Mesenchymal stem cell (in vitro differentiated cells and primary cell): ENCODE data around the gene IGF2R.

Experiments
- DNase-seq: peaks from one replicate; pipeline ENCODE4 v3.0.0-alpha.2; 2013
- H2AFZ ChIP-seq: one replicate; pipeline ENCODE4 v1.6.1; 2013; ENCODE audit warnings: low read depth, mild to moderate bottlenecking, control low read depth, inconsistent platforms, low read length, moderate library complexity
- H2AK5ac ChIP-seq: 2 replicates; pipeline ENCODE4 v1.6.1; 2013; ENCODE audit warnings: low read length, moderate library complexity, mild to moderate bottlenecking, inconsistent platforms; ENCODE audit not compliant: severe bottlenecking
- H2BK120ac ChIP-seq: one replicate; pipeline ENCODE4 v1.6.1; 2013; ENCODE audit warnings: low read depth, mild to moderate bottlenecking, inconsistent platforms, low read length, moderate library complexity
- H2BK12ac ChIP-seq, 2 experiments: one replicate each; pipeline ENCODE4 v1.6.1; 2013; ENCODE audit warnings: inconsistent platforms in 2 of 2, low read length in 2 of 2, mild to moderate bottlenecking in 2 of 2, moderate library complexity in 2 of 2, control low read depth in 1 of 2
- H2BK15ac ChIP-seq: one replicate; pipeline ENCODE4 v1.6.1; 2013; ENCODE audit warnings: mild to moderate bottlenecking, low read depth, inconsistent platforms; ENCODE audit not compliant: poor library complexity, severe bottlenecking
- H2BK5ac ChIP-seq: 2 replicates; pipeline ENCODE4 v1.6.1; 2013; ENCODE audit warnings: low read depth, mild to moderate bottlenecking, low read length, control low read depth, inconsistent platforms; ENCODE audit not compliant: poor library complexity, severe bottlenecking
- H3K14ac ChIP-seq, 2 experiments: one replicate each; pipeline ENCODE4 v1.6.1; 2013; ENCODE audit warnings: inconsistent platforms in 2 of 2, low read length in 2 of 2, control low read depth in 1 of 2, mild to moderate bottlenecking in 1 of 2, moderate library complexity in 1 of 2
- H3K18ac ChIP-seq, 2 experiments: one replicate each; pipeline ENCODE4 v1.6.1; 2013; ENCODE audit warnings: inconsistent platforms in 2 of 2, low read length in 2 of 2, control low read depth in 1 of 2, low read depth in 1 of 2, mild to moderate bottlenecking in 1 of 2
- H3K23ac ChIP-seq, 2 experiments: one replicate each; pipeline ENCODE4 v1.6.1; 2013; ENCODE audit warnings: inconsistent platforms in 2 of 2, low read length in 2 of 2, mild to moderate bottlenecking in 2 of 2, moderate library complexity in 2 of 2, control low read depth in 1 of 2
- H3K27ac ChIP-seq: 2 replicates; pipeline ENCODE4 v1.5.1; 2013; ENCODE audit warnings: mild to moderate bottlenecking, moderate library complexity, low read length, control low read depth, inconsistent platforms; ENCODE audit not compliant: poor library complexity, severe bottlenecking
- H3K27me3 ChIP-seq, 2 experiments: 2 replicates each; pipeline versions ENCODE4 v1.6.1 to v1.7.0; 2013; ENCODE audit warnings: low read length in 2 of 2, mild to moderate bottlenecking in 2 of 2, moderate library complexity in 2 of 2, control low read depth in 1 of 2, inconsistent platforms in 1 of 2; ENCODE audit not compliant: control insufficient read depth in 1 of 2, insufficient read depth in 1 of 2
- H3K36me3 ChIP-seq, 2 experiments: 2 replicates each; pipeline versions ENCODE4 v1.6.1 to v1.7.0; 2013; ENCODE audit warnings: low read length in 2 of 2, control low read depth in 1 of 2, inconsistent platforms in 1 of 2, low read depth in 1 of 2, mild to moderate bottlenecking in 1 of 2; ENCODE audit not compliant: insufficient read depth in 2 of 2, control insufficient read depth in 1 of 2
- H3K4ac ChIP-seq, 2 experiments: one replicate each; pipeline ENCODE4 v1.6.1; 2013; ENCODE audit warnings: inconsistent platforms in 2 of 2, low read length in 2 of 2, mild to moderate bottlenecking in 2 of 2, moderate library complexity in 2 of 2, control low read depth in 1 of 2, low read depth in 1 of 2
- H3K4me1 ChIP-seq: 2 replicates; pipeline ENCODE4 v1.6.1; 2013; ENCODE audit warnings: low read depth, low read length, control low read depth; ENCODE audit not compliant: control insufficient read depth, insufficient read depth
- H3K4me2 ChIP-seq: 2 replicates; pipeline ENCODE4 v1.6.1; 2013; ENCODE audit warnings: low read length, mild to moderate bottlenecking, inconsistent platforms; ENCODE audit not compliant: poor library complexity, severe bottlenecking
- H3K4me3 ChIP-seq, 2 experiments: 2 replicates each; pipeline versions ENCODE4 v1.5.1 to v1.7.0; 2013; ENCODE audit warnings: low read length in 2 of 2, mild to moderate bottlenecking in 2 of 2, control low read depth in 1 of 2, low read depth in 1 of 2; ENCODE audit not compliant: insufficient read depth in 1 of 2
- H3K79me1 ChIP-seq: replicated peaks from 2 replicates; pipeline ENCODE4 v1.6.1; 2013; ENCODE audit warnings: mild to moderate bottlenecking, control low read depth, low read length, inconsistent platforms; ENCODE audit not compliant: poor library complexity, severe bottlenecking
- H3K9ac ChIP-seq: 2 replicates; pipeline ENCODE4 v1.7.0; 2013; ENCODE audit warnings: mild to moderate bottlenecking, low read length, moderate library complexity
- H3K9me3 ChIP-seq: 2 replicates; pipeline ENCODE4 v1.7.0; 2013; ENCODE audit warnings: mild to moderate bottlenecking, low read length; ENCODE audit not compliant: control insufficient read depth
- H4K8ac ChIP-seq: one replicate; pipeline ENCODE4 v1.6.1; 2013; ENCODE audit warnings: inconsistent platforms, mild to moderate bottlenecking, low read length, moderate library complexity
- H4K91ac ChIP-seq: one replicate; pipeline ENCODE4 v1.6.1; 2013; ENCODE audit warnings: mild to moderate bottlenecking, low read length, inconsistent platforms
- WGBS: methylation state at CpG from one replicate; pipeline ENCODE4 v1.1.7; 2013; ENCODE audit warnings: mixed read lengths; 5-methylcytosine and 5-hydroxymethylcytosine counted together

Gene IGF2R

DNA sequence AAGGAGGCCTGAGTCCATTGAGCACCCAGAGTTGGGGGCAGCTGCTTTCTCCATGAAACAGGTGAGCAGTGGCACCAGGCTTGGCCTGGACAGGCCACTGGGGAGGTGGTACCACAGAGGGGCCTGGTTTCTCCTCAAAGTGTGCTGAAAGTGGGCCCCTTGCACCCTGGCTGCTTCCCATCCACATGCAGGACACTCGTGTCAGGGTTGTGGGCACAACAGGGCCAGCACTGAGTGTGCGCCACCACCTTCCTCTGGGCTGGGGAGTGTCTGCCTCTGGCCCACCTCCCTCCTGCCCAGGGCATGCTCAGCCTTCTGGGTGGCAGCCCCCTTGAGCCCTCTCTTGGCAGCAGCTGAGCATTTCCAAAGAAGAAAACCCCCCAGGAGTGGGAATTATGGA, 147.5 kb downstream of the IGF2R start:
- H3K4ac ChIP-seq = no peak overlapping the region
- H4K8ac ChIP-seq = no peak overlapping the region
- no peaks in the 10 kb centered on the region for H3K27me3 ChIP-seq
- no peak overlapping the region for H2AFZ ChIP-seq
- WGBS = 98% methylated on average over 2 of the region's 2 CpGs
- peaks cover 1% of the 10 kb centered on the region for H3K79me1 ChIP-seq
- no peak overlapping the region for H3K27ac ChIP-seq
- no peak overlapping the region for H2AK5ac ChIP-seq
- no peak overlapping the region for H3K18ac ChIP-seq
- H3K14ac ChIP-seq = peak overlapping the region in 1 of 2 experiments; percentile 53
- no peak overlapping the region for H3K4me3 ChIP-seq
- peaks cover 17 to 44% of the 10 kb centered on the region in 2 experiments for H3K36me3 ChIP-seq
- DNase-seq = no peak
- no peak overlapping the region for H3K23ac ChIP-seq
- no peak overlapping the region for H3K4me2 ChIP-seq
- no peak overlapping the region for H2BK15ac ChIP-seq
- no peak overlapping the region for H4K91ac ChIP-seq
- peaks cover 2% of the 10 kb centered on the region for H3K4me1 ChIP-seq
- H2BK120ac ChIP-seq = no peak overlapping the region
- no peak overlapping the region for H2BK12ac ChIP-seq
- H2BK5ac ChIP-seq = no peak overlapping the region
- no peak overlapping the region for H3K9ac ChIP-seq
- H3K9me3 ChIP-seq = no peaks in the 10 kb centered on the region

DNA sequence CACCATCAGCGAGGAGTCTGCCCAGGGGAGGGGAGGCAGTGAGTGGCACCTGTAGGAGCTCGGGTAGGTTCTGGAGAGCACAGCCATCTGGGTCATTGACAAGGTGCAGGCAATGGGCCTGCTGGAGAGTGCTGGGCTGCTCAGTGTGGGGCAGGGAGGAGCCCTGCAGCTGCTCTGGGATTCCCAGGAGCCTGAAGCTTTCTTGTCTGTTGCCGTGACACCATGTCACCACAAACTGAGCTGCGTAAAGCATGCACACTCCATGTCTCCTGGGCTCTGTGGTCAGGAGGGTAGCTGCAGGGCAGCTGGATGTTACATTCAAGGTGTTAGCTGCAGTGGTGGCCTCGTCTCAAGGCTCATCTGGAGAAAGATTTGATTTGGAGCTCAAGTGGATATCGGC, 148.3 kb downstream of the IGF2R start:
- Histone ChIP-seq H3K14ac (no peak overlapping the region), H3K23ac (no peak overlapping the region), H4K8ac (no peak overlapping the region), H3K4me2 (no peak overlapping the region), H3K9me3 (no peaks in the 10 kb centered on the region), H3K4me3 (no peak overlapping the region), H4K91ac (no peak overlapping the region), H3K27ac (no peak overlapping the region), H3K18ac (no peak overlapping the region), H3K4ac (no peak overlapping the region), H2BK5ac (no peak overlapping the region), H2AFZ (no peak overlapping the region), H3K79me1 (peaks cover 1% of the 10 kb centered on the region), H3K27me3 (no peaks in the 10 kb centered on the region), H3K9ac (no peak overlapping the region), H3K36me3 (peaks cover 17 to 50% of the 10 kb centered on the region in 2 experiments), H3K4me1 (peaks cover 3% of the 10 kb centered on the region), H2AK5ac (no peak overlapping the region), H2BK120ac (no peak overlapping the region), H2BK12ac (no peak overlapping the region), H2BK15ac (no peak overlapping the region)
- WGBS = 96% methylated on average over 6 of the region's 6 CpGs
- DNase-seq = no peak

DNA sequence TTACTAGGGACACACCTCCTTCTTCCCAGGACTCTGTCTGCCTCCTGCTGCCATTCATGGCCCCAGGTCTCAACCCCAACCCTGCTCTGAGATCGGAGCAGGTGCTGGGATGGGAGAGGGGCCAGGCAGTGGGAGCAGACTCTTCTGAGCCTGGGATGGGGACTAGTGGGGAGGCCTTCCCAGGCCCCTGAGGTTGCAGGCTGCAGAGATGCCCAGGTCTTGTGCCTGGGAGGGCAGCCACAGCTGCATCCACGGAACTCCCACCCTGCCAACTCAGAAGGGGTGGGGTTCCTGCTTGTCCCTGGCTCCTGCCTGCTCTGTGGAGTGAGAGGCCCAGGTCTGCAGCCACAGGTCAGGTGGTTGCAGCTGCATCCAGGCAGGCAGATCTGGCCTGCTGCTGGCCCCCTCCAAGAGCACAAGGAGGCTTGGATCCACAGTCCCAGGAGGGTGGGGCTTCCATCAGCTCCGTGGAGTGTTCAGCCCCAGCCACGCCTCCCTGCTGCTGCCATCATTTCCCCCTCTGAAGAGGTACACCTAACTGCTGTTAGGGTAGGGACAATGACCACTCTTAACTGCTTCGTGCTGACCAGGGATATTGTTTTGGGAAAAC, 149.8 kb downstream of the IGF2R start:
- Histone ChIP-seq H2AFZ (no peak overlapping the region), H3K9me3 (no peaks in the 10 kb centered on the region), H4K8ac (no peak overlapping the region), H2BK120ac (no peak overlapping the region), H3K27me3 (no peaks in the 10 kb centered on the region), H3K14ac (no peak overlapping the region), H3K27ac (no peak overlapping the region), H3K4me1 (peaks cover 3% of the 10 kb centered on the region), H2BK5ac (no peak overlapping the region), H3K18ac (no peak overlapping the region), H3K23ac (no peak overlapping the region), H3K36me3 (peaks cover 14 to 51% of the 10 kb centered on the region in 2 experiments), H3K4ac (no peak overlapping the region), H3K79me1 (peaks cover 1% of the 10 kb centered on the region), H3K9ac (no peak overlapping the region), H2BK12ac (no peak overlapping the region), H2BK15ac (no peak overlapping the region), H4K91ac (no peak overlapping the region), H3K4me2 (no peak overlapping the region), H3K4me3 (no peak overlapping the region), H2AK5ac (no peak overlapping the region)
- DNase-seq = no peak
- 97% methylated on average over 5 of the region's 5 CpGs for WGBS

DNA sequence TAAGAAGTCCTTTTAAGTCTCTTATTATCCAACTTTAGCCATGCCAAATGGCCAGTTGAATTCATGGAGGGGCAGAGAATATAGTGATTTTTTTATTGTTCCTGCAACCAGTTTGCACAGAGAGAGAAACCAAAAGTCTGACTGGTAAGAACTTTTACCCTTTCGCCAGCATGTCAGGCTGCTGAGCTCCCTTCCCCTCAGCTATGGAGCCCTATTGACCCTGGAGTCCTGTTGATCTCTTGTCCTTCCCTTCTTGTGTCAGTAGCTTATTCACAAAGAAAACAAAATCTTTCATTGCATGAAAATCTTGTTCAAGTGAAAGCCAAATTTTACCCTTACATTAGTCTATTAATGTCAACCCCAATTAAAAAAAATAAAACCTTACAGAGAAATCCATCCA, 151.2 kb downstream of the IGF2R start:
- no peak overlapping the region for H2AFZ ChIP-seq
- H2BK15ac ChIP-seq = no peak overlapping the region
- no peak for DNase-seq
- no peak overlapping the region for H4K8ac ChIP-seq
- H3K4me1 ChIP-seq = peaks cover 3% of the 10 kb centered on the region
- no peak overlapping the region for H4K91ac ChIP-seq
- H3K14ac ChIP-seq = no peak overlapping the region
- H3K4me3 ChIP-seq = no peak overlapping the region
- no peak overlapping the region for H2BK12ac ChIP-seq
- H3K23ac ChIP-seq = no peak overlapping the region
- no peak overlapping the region for H2BK120ac ChIP-seq
- H3K36me3 ChIP-seq = peaks cover 14 to 50% of the 10 kb centered on the region in 2 experiments
- H3K18ac ChIP-seq = no peak overlapping the region
- no peaks in the 10 kb centered on the region for H3K9me3 ChIP-seq
- no peak overlapping the region for H2AK5ac ChIP-seq
- no peak overlapping the region for H3K4me2 ChIP-seq
- H3K27me3 ChIP-seq = no peaks in the 10 kb centered on the region
- H3K79me1 ChIP-seq = peaks cover 1% of the 10 kb centered on the region
- no peak overlapping the region for H3K4ac ChIP-seq
- no peak overlapping the region for H3K9ac ChIP-seq
- 98% methylated on average over 1 of the region's 1 CpG for WGBS
- H2BK5ac ChIP-seq = no peak overlapping the region
- no peak overlapping the region for H3K27ac ChIP-seq
